Measurements from ENCODE around the gene GON7.

The GON7 gene

GRCh38 chr14:93230539-93230938, 23.7 kb upstream of the GON7 start:
- TF ChIP-seq TAF1 (IDR thresholded peaks at IDR 0.05; ENCODE audit: borderline replicate concordance, insufficient read depth, low read length), result no peak
- no peak for TF ChIP-seq REST (IDR thresholded peaks at IDR 0.05; ENCODE audit: insufficient read depth in 1 of 2, low read depth in 2 of 2, low read length in 2 of 2)
- no peak for TF ChIP-seq FOXP2 (optimal IDR thresholded peaks at IDR 0.05; ENCODE audit: borderline replicate concordance, extremely low read depth, extremely low read length, insufficient read depth)
- no peak for TF ChIP-seq POLR2AphosphoS5 (IDR thresholded peaks at IDR 0.05; ENCODE audit: low read depth, low read length)
- TF ChIP-seq SIN3A (IDR thresholded peaks at IDR 0.05; ENCODE audit: borderline replicate concordance, insufficient read depth, low read length), result no peak

GRCh38 chr14:93228550-93228949, 21.7 kb upstream of the GON7 start:
- no peak for TF ChIP-seq TAF1 (IDR thresholded peaks at IDR 0.05; ENCODE audit: borderline replicate concordance, insufficient read depth, low read length)
- TF ChIP-seq REST (IDR thresholded peaks at IDR 0.05; ENCODE audit: insufficient read depth in 1 of 2, low read depth in 2 of 2, low read length in 2 of 2), result no peak
- TF ChIP-seq SIN3A (IDR thresholded peaks at IDR 0.05; ENCODE audit: borderline replicate concordance, insufficient read depth, low read length), result no peak
- no peak for TF ChIP-seq POLR2AphosphoS5 (IDR thresholded peaks at IDR 0.05; ENCODE audit: low read depth, low read length)
- TF ChIP-seq FOXP2 (optimal IDR thresholded peaks at IDR 0.05; ENCODE audit: borderline replicate concordance, extremely low read depth, extremely low read length, insufficient read depth), result no peak

GRCh38 chr14:93223565-93223964, 16.7 kb upstream of the GON7 start:
- no peak for TF ChIP-seq POLR2AphosphoS5 (IDR thresholded peaks at IDR 0.05; ENCODE audit: low read depth, low read length)
- TF ChIP-seq TAF1 (IDR thresholded peaks at IDR 0.05; ENCODE audit: borderline replicate concordance, insufficient read depth, low read length), result no peak
- no peak for TF ChIP-seq FOXP2 (optimal IDR thresholded peaks at IDR 0.05; ENCODE audit: borderline replicate concordance, extremely low read depth, extremely low read length, insufficient read depth)
- TF ChIP-seq SIN3A (IDR thresholded peaks at IDR 0.05; ENCODE audit: borderline replicate concordance, insufficient read depth, low read length), result no peak
- no peak for TF ChIP-seq REST (IDR thresholded peaks at IDR 0.05; ENCODE audit: insufficient read depth in 1 of 2, low read depth in 2 of 2, low read length in 2 of 2)

- TF ChIP-seq FOXP2 (optimal IDR thresholded peaks at IDR 0.05; ENCODE audit: borderline replicate concordance, extremely low read depth, extremely low read length, insufficient read depth) (no peak), REST (IDR thresholded peaks at IDR 0.05; ENCODE audit: insufficient read depth in 1 of 2, low read depth in 2 of 2, low read length in 2 of 2) (no peak), SIN3A (IDR thresholded peaks at IDR 0.05; ENCODE audit: borderline replicate concordance, insufficient read depth, low read length) (no peak), TAF1 (IDR thresholded peaks at IDR 0.05; ENCODE audit: borderline replicate concordance, insufficient read depth, low read length) (no peak), POLR2AphosphoS5 (IDR thresholded peaks at IDR 0.05; ENCODE audit: low read depth, low read length) (no peak)
Measured at GRCh38 chr14:93220509-93220908, 13.6 kb upstream of the GON7 start.
